Heart right ventricle (tissue), 16 donors: ENCODE data around the gene PARP14. TPM values are rescaled to one million over a fixed set of nuclear protein-coding genes. Genes with fewer than 3 reads are reported as not detected.

ENCODE experiments used
- ATAC-seq, 8 donors: fragments of 200-7000 bp; cut with Tn5 transposase; one replicate each; pipeline ENCODE4 v1.9.1; 2020; ENCODE audit warnings: mild to moderate bottlenecking in 8 of 8, moderate library complexity in 8 of 8, moderate number of reproducible peaks in 1 of 8
- DNase-seq, 2 donors: peaks; one replicate each; pipeline ENCODE4 v3.0.0-alpha.2; 2020
- H3K27ac ChIP-seq, 10 donors: fragments of 200-600 bp; sonication (generic) in 2 of 10; one replicate each; pipeline versions ENCODE4 v1.5.0 to v1.8.0; 2020 to 2022; ENCODE audit warnings: mild to moderate bottlenecking in 3 of 10
- H3K27me3 ChIP-seq, 7 donors: fragments of 200-600 bp; one replicate each; pipeline ENCODE4 v1.8.0; 2021 to 2022; ENCODE audit warnings: mild to moderate bottlenecking in 2 of 7
- H3K36me3 ChIP-seq, 9 donors: fragments of 200-600 bp; sonication (generic) in 1 of 9; one replicate each; pipeline versions ENCODE4 v1.5.0 to v1.8.0; 2020 to 2022; ENCODE audit warnings: mild to moderate bottlenecking in 2 of 9
- H3K4me1 ChIP-seq, 9 donors: fragments of 200-600 bp; sonication (generic) in 1 of 9; one replicate each; pipeline versions ENCODE4 v1.5.0 to v1.8.0; 2020 to 2022; ENCODE audit warnings: mild to moderate bottlenecking in 4 of 9
- H3K4me3 ChIP-seq, 10 donors: fragments of 200-600 bp; sonication (generic) in 2 of 10; one replicate each; pipeline versions ENCODE4 v1.5.0 to v1.8.0; 2020 to 2022; ENCODE audit warnings: mild to moderate bottlenecking in 7 of 10, moderate library complexity in 2 of 10
- H3K9me3 ChIP-seq, 11 donors: fragments of 200-600 bp in 10 of 11; sonication (generic) in 2 of 11; one replicate each; pipeline versions ENCODE4 v1.5.0 to v1.8.0; 2013 to 2022; ENCODE audit warnings: mild to moderate bottlenecking in 2 of 11, control low read depth in 1 of 11, moderate library complexity in 1 of 11
- WGBS, 2 donors: extraction: QIAGEN DNeasy Blood & Tissue Kit; methylation state at CpG; one replicate each; pipeline ENCODE4 v1.1.7; 2013; ENCODE audit warnings: inconsistent platforms in 1 of 2; 5-methylcytosine and 5-hydroxymethylcytosine counted together
- intact Hi-C, 10 donors: fragments of 100-400 bp; cut with DNase I; formaldehyde crosslinking; loops; one replicate each; pipeline versions ENCODE4 v1.11.1 to v1.14.2; 2022
- polyA plus RNA-seq, 2 donors: library from polyadenylated mRNA; stranded (reverse); fragments of 200-250 nt; gene quantifications; one replicate each; pipeline ENCODE4 v1.2.3, GENCODE V29; 2013
- total RNA-seq, 10 donors: library from RNA; stranded (reverse); fragmentation: NEBNext Ultra II Directional in 3 of 10; extraction: Animal tissue kit (Norgen Biotek cat#: 25700) in 3 of 10; gene quantifications; one replicate each; pipeline versions ENCODE4 v1.2.1 to v1.2.4, GENCODE V29; 2021 to 2023
- TF ChIP-seq, protein P1 (sequence below), 9 donors: fragments of 200-600 bp; sonication (generic) in 2 of 9; IDR thresholded peaks; one replicate each; pipeline versions ENCODE4 v1.5.0 to v1.8.0; 2021 to 2022; ENCODE audit warnings: antibody characterized with exemption in 9 of 9, mild to moderate bottlenecking in 5 of 9, moderate library complexity in 1 of 9
- donor health status: Arrhythmogenic right ventricular cardiomyopathy.
- donor health status: ischemic (EF 13 %, LVEDD 7.1; RV severe dilation, severe dysfunction).
- donor health status: healthy with polysubstance abuse.
- donor health status: DM: no; HTN: yes; CAD: no.
- donor health status: DM: no; HTN: no; CAD: no.
- donor health status: ischemic (EF 25% LVEDD 6.9; RV normal size, moderate dysfunction).
- donor health status: ischemic (EF 25% LVEDD 5.7; RV mildly dilated, moderate dysfunction).
- donor health status: healthy.
- donor health status: DM: yes; HTN: yes; CAD: no.
- donor health status: Ischemic cardiomyopathy.
- donor health status: ischemic (EF 35%, LVEDD 5.7; RV mildly dilated, moderate dysfunction).
- donor health status: nonischemic (EF 11% LVEDD 7.7; RV severe dilation, severe dysfunction).
- donor health status: DM: yes; HTN: yes; CAD: no.
- donor health status: PGD.
- donor health status: ischemic (EF 29% LVEDD 5.4; RV normal size, mild dysfunction).
- donor health status: nonischemic (EF 23%, LVEDD 6.1; RV moderate dilation, normal function).

PARP14 gene
- total and polyA plus RNA-seq, 12 donors, result 4.1 to 81.9 (median 13.2) TPM

DNA sequence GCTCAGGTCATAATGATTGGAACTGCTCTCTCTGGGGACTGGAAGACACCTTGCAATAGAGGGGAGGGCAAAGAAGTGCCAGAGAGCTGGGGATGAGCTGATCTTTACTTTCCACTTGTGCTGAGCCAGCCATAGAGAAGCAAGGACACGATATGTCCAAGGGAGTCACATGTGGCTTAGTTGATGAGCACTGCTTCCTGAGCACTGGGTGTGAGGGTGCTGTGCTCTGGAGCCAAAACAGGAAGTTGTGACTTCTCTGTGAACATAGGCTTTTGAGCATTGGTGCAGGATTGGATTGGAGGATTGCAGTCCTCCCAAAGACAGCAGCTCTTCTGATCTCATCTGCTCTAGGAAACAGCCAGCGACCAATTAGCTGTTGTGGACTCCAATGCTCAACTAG, 6.7 kb downstream of the PARP14 start:
- Histone ChIP-seq H3K4me3 (no peak overlapping the region), H3K9me3 (no peaks in the 10 kb centered on the region), H3K36me3 (peaks cover 0 to 37% (median 0%) of the 10 kb centered on the region in 9 donors), H3K27ac (peak overlapping the region in 1 of 10 donors; percentile 6), H3K27me3 (no peaks in the 10 kb centered on the region), H3K4me1 (peaks cover 0 to 43% (median 14%) of the 10 kb centered on the region in 9 donors)
- TF ChIP-seq, protein P1, sequence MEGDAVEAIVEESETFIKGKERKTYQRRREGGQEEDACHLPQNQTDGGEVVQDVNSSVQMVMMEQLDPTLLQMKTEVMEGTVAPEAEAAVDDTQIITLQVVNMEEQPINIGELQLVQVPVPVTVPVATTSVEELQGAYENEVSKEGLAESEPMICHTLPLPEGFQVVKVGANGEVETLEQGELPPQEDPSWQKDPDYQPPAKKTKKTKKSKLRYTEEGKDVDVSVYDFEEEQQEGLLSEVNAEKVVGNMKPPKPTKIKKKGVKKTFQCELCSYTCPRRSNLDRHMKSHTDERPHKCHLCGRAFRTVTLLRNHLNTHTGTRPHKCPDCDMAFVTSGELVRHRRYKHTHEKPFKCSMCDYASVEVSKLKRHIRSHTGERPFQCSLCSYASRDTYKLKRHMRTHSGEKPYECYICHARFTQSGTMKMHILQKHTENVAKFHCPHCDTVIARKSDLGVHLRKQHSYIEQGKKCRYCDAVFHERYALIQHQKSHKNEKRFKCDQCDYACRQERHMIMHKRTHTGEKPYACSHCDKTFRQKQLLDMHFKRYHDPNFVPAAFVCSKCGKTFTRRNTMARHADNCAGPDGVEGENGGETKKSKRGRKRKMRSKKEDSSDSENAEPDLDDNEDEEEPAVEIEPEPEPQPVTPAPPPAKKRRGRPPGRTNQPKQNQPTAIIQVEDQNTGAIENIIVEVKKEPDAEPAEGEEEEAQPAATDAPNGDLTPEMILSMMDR (IDR thresholded peaks at IDR 0.05), result no peak
- DNase-seq (no peak), ATAC-seq (peak in 3 of 8 donors; percentile 34 to 70 (median 35))
- WGBS, 2 donors, result 79 to 87% methylated on average over 2 of the region's 2 CpGs
- intact Hi-C loops, result loop anchor here in 2 of 10 donors (10.0 kb wide), 1 partner anchor 292 kb away; no protein-coding TSS in a partner anchor

DNA sequence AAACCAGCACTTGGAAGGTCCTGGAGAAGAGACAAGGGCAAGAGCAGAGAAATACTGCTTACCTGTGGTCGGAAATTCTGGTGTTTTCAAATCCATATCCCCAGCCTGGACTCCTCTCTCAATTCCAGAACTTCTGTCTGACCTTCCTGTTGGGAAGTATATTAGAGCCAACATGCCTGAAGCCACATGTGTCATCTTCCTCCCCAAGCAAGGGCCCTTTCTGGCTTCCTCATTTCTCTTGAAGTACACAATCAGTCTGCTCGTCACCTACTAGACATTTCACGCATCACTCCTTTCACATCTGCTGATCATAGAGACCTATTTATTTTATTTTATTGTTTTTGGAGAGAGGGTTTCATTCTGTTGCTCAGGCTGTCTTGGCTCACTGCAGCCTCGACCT, 8.4 kb downstream of the PARP14 start:
- ATAC-seq (peak in 1 of 8 donors; percentile 29), DNase-seq (no peak)
- Histone ChIP-seq H3K27me3 (no peaks in the 10 kb centered on the region), H3K27ac (no peak overlapping the region), H3K4me1 (peaks cover 0 to 26% (median 3%) of the 10 kb centered on the region in 9 donors), H3K4me3 (no peak overlapping the region), H3K9me3 (no peaks in the 10 kb centered on the region), H3K36me3 (peaks cover 0 to 42% (median 0%) of the 10 kb centered on the region in 9 donors)
- TF ChIP-seq, protein P1 (IDR thresholded peaks at IDR 0.05), result no peak
- intact Hi-C loops, result loop anchor here in 2 of 10 donors (10.0 kb wide), 1 partner anchor 294 kb away; no protein-coding TSS in a partner anchor
- 79 to 91% methylated on average over 4 of the region's 4 CpGs for WGBS, 2 donors

DNA sequence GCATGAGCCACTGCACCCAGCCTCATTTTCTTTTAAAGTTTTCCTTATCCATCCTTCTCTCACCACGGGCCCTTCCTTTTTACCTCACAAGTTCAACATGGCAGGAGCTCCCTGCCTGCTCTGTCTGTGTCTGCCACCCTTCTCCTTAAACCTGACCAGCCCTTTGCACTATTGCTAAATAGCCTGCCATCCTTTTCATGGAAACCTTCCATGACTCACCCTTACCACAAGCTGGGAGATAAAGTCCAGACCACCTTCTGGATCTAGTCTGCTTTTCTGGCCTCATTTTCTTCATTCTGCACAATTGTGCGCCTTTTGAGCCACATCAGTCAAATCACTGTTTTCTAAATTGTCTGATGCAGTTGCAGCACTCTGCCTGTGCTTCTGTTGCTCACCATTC, 8.9 kb downstream of the PARP14 start:
- WGBS, 2 donors, result 91 to 93% methylated on average over 2 of the region's 2 CpGs

DNA sequence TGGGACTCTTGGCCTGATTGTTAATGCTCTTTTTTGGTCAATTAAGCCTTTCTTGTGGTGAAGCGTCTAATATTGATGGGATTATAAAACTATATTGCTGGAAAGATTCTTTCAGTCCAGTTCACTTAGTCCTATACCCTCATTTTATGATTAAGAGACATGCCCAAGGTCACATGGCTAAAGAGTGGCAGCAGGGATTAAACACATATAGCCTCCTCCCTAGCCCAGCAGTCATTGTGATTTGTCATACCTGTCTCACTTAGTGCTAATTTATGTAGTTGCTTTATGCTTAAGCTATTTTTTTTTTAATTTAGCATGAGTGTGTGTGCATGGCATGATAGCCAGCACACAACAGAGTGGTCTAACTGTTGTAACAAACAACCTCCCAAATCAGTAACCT, 9.5 kb downstream of the PARP14 start:
- 97 to 100% methylated on average over 1 of the region's 1 CpG for WGBS, 2 donors
- H3K36me3 ChIP-seq, result peaks cover 0 to 47% (median 0%) of the 10 kb centered on the region in 9 donors
- no peaks in the 10 kb centered on the region for H3K27me3 ChIP-seq
- TF ChIP-seq, protein P1 (IDR thresholded peaks at IDR 0.05), result no peak
- DNase-seq (no peak), ATAC-seq (no peak)
- no peaks in the 10 kb centered on the region for H3K9me3 ChIP-seq
- H3K27ac ChIP-seq, result no peak overlapping the region
- peaks cover 0 to 19% (median 0%) of the 10 kb centered on the region in 9 donors for H3K4me1 ChIP-seq
- H3K4me3 ChIP-seq, result no peak overlapping the region
- intact Hi-C loops, result no loop called here

More for the DNA sequence above, 8.9 kb downstream of the PARP14 start:
- ATAC-seq, result no peak
- H3K4me3 ChIP-seq, result no peak overlapping the region
- peaks cover 0 to 45% (median 0%) of the 10 kb centered on the region in 9 donors for H3K36me3 ChIP-seq
- no peak overlapping the region for H3K27ac ChIP-seq
- H3K27me3 ChIP-seq, result no peaks in the 10 kb centered on the region
- TF ChIP-seq, protein P1 (IDR thresholded peaks at IDR 0.05), result no peak
- no peak for DNase-seq
- H3K4me1 ChIP-seq, result peaks cover 0 to 20% (median 0%) of the 10 kb centered on the region in 9 donors
- no peaks in the 10 kb centered on the region for H3K9me3 ChIP-seq
- intact Hi-C loops, result loop anchor here in 2 of 10 donors (10.0 kb wide), 1 partner anchor 295 kb away; no protein-coding TSS in a partner anchor
